H1 (cell line): ENCODE measurements around the gene MYO5B. TPM values are rescaled to one million over a fixed set of nuclear protein-coding genes. Genes with fewer than 3 reads are reported as not detected.

Experiments
- CTCF ChIA-PET: fragments of 300-600 bp; sonication (Branson Sonifier 250); formaldehyde crosslinking; loops from one replicate; lab custom pipeline; 2021; ENCODE audit not compliant: partially characterized antibody; lab: Charles Lee
- POLR2A ChIA-PET: fragments of 300-600 bp; sonication (Branson Sonifier 250); formaldehyde crosslinking; loops from one replicate; lab custom pipeline; 2021; ENCODE audit warnings: inconsistent platforms; ENCODE audit not compliant: partially characterized antibody; lab: Charles Lee
- DNase-seq, 2 experiments: peaks; one replicate each; pipeline versions ENCODE4 v3.0.0 to v3.0.0-alpha.2; 2010 to 2022; ENCODE audit warnings: low spot score in 2 of 2, low read depth in 1 of 2, mixed read lengths in 1 of 2
- FAIRE-seq: peaks from 2 replicates; lab custom pipeline; 2011; peaks lifted over from hg19 to GRCh38; lab: Jason Lieb, UNC
- H2AFZ ChIP-seq: 2 replicates; pipeline ENCODE4 v1.8.1; 2012; ENCODE audit warnings: low read length, inconsistent platforms
- H2AK5ac ChIP-seq: 2 replicates; pipeline ENCODE4 v1.6.1; 2013; ENCODE audit warnings: low read depth, low read length
- H2BK120ac ChIP-seq: replicated peaks from 2 replicates; pipeline ENCODE3; 2013; ENCODE audit warnings: low read depth, low read length, inconsistent platforms
- H2BK12ac ChIP-seq: 2 replicates; pipeline ENCODE4 v1.6.1; 2013; ENCODE audit warnings: low read depth, low read length
- H2BK15ac ChIP-seq: 2 replicates; pipeline ENCODE4 v1.6.1; 2013; ENCODE audit warnings: low read length
- H2BK20ac ChIP-seq: 2 replicates; pipeline ENCODE4 v1.6.1; 2013; ENCODE audit warnings: low read length
- H2BK5ac ChIP-seq: 2 replicates; pipeline ENCODE4 v1.6.1; 2013; ENCODE audit warnings: low read depth, low read length
- H3K14ac ChIP-seq: 2 replicates; pipeline ENCODE4 v1.6.1; 2013; ENCODE audit warnings: inconsistent platforms; ENCODE audit not compliant: insufficient read length
- H3K18ac ChIP-seq: 2 replicates; pipeline ENCODE4 v1.6.1; 2013; ENCODE audit warnings: low read length; ENCODE audit errors: extremely low read depth
- H3K23ac ChIP-seq: 2 replicates; pipeline ENCODE4 v1.6.1; 2013; ENCODE audit warnings: inconsistent platforms; ENCODE audit not compliant: insufficient read length
- H3K23me2 ChIP-seq: 2 replicates; pipeline ENCODE4 v1.6.1; 2013; ENCODE audit warnings: low read depth, low read length
- H3K27ac ChIP-seq: 2 replicates; pipeline ENCODE4 v1.6.1; 2011; ENCODE audit warnings: low read depth, low read length, inconsistent platforms
- H3K27me3 ChIP-seq, 4 experiments: replicated peaks in 1 of 4; 1 replicate in 1 of 4; 2 replicates in 3 of 4; pipeline versions ENCODE4 v1.6.1 to v1.8.1; 2011 to 2013; ENCODE audit warnings: low read length in 3 of 4, mild to moderate bottlenecking in 3 of 4, inconsistent platforms in 2 of 4, mixed read lengths in 2 of 4, moderate library complexity in 1 of 4; ENCODE audit not compliant: control insufficient read depth in 3 of 4, insufficient read depth in 3 of 4; ENCODE audit errors: extremely low read depth in 1 of 4
- H3K36me3 ChIP-seq, 4 experiments: 2 replicates each; pipeline versions ENCODE4 v1.6.1 to v1.8.1; 2011 to 2013; ENCODE audit warnings: mild to moderate bottlenecking in 4 of 4, low read length in 3 of 4, moderate library complexity in 2 of 4, control low read depth in 1 of 4, inconsistent platforms in 1 of 4; ENCODE audit not compliant: insufficient read depth in 4 of 4, control insufficient read depth in 2 of 4
- H3K4ac ChIP-seq: replicated peaks from 2 replicates; pipeline ENCODE3; 2013; ENCODE audit warnings: low read length, low read depth, mixed read lengths, inconsistent platforms; ENCODE audit not compliant: insufficient read length
- H3K4me1 ChIP-seq, 4 experiments: replicated peaks in 1 of 4; 1 replicate in 1 of 4; 2 replicates in 3 of 4; pipeline versions ENCODE4 v1.6.1 to v1.8.1; 2011 to 2013; ENCODE audit warnings: low read length in 3 of 4, inconsistent platforms in 2 of 4, mixed read lengths in 1 of 4; ENCODE audit not compliant: insufficient read depth in 4 of 4, control insufficient read depth in 3 of 4
- H3K4me2 ChIP-seq, 2 experiments: 2 replicates each; pipeline versions ENCODE4 v1.6.1 to v1.8.1; 2011 to 2013; ENCODE audit warnings: low read depth in 2 of 2, low read length in 2 of 2, control low read depth in 1 of 2, inconsistent platforms in 1 of 2, mild to moderate bottlenecking in 1 of 2; ENCODE audit not compliant: insufficient read depth in 1 of 2
- H3K4me3 ChIP-seq, 4 experiments: fragments of 200-600, 300-600 bp in 1 of 4; sonication (generic), shearing (Covaris generic), sonication (Bioruptor Twin) in 1 of 4; 2 replicates each; pipeline versions ENCODE4 v1.5.1 to v1.8.1; 2011 to 2016; ENCODE audit warnings: low read length in 4 of 4, low read depth in 3 of 4, control low read depth in 2 of 4, inconsistent platforms in 2 of 4, mild to moderate bottlenecking in 2 of 4, mixed read lengths in 1 of 4, moderate library complexity in 1 of 4; ENCODE audit not compliant: insufficient read depth in 2 of 4; ENCODE audit errors: extremely low read depth in 1 of 4
- H3K56ac ChIP-seq: replicated peaks from 2 replicates; pipeline ENCODE3; 2013; ENCODE audit warnings: low read depth, mild to moderate bottlenecking, mixed read lengths, low read length, inconsistent platforms; ENCODE audit not compliant: insufficient read length
- H3K79me1 ChIP-seq: 2 replicates; pipeline ENCODE4 v1.6.1; 2013; ENCODE audit warnings: low read depth, low read length, control low read depth
- H3K79me2 ChIP-seq, 2 experiments: 2 replicates each; pipeline versions ENCODE4 v1.6.1 to v1.8.1; 2012 to 2013; ENCODE audit warnings: low read length in 2 of 2, mild to moderate bottlenecking in 2 of 2, inconsistent platforms in 1 of 2; ENCODE audit not compliant: insufficient read depth in 2 of 2, control insufficient read depth in 1 of 2
- H3K9ac ChIP-seq, 4 experiments: replicated peaks in 1 of 4; 1 replicate in 1 of 4; 2 replicates in 3 of 4; pipeline versions ENCODE4 v1.6.1 to v1.8.1; 2011 to 2013; ENCODE audit warnings: low read depth in 3 of 4, low read length in 3 of 4, control low read depth in 2 of 4, mild to moderate bottlenecking in 2 of 4, moderate library complexity in 2 of 4, inconsistent platforms in 1 of 4; ENCODE audit errors: extremely low read depth in 1 of 4
- H3K9me3 ChIP-seq, 2 experiments: 2 replicates each; pipeline versions ENCODE4 v1.6.1 to v1.8.1; 2012 to 2013; ENCODE audit warnings: mild to moderate bottlenecking in 2 of 2, moderate library complexity in 2 of 2, control low read depth in 1 of 2, inconsistent platforms in 1 of 2, low read depth in 1 of 2, low read length in 1 of 2, mixed read lengths in 1 of 2; ENCODE audit not compliant: insufficient read depth in 2 of 2
- H4K20me1 ChIP-seq, 2 experiments: replicated peaks in 1 of 2; 2 replicates each; pipeline versions ENCODE3 to v1.8.1; 2011 to 2013; ENCODE audit warnings: inconsistent platforms in 2 of 2, low read length in 2 of 2, mild to moderate bottlenecking in 1 of 2; ENCODE audit not compliant: insufficient read depth in 2 of 2, control insufficient read depth in 1 of 2
- H4K5ac ChIP-seq: 2 replicates; pipeline ENCODE4 v1.6.1; 2013; ENCODE audit warnings: low read length, low read depth, mixed read lengths, inconsistent platforms; ENCODE audit not compliant: insufficient read length
- H4K8ac ChIP-seq: 2 replicates; pipeline ENCODE4 v1.8.0; 2013; ENCODE audit warnings: mild to moderate bottlenecking, moderate library complexity, low read length, inconsistent platforms; ENCODE audit not compliant: insufficient read depth; ENCODE audit errors: extremely low read depth
- H4K91ac ChIP-seq: replicated peaks from 2 replicates; pipeline ENCODE3; 2013; ENCODE audit warnings: low read length, mixed read lengths, inconsistent platforms; ENCODE audit not compliant: insufficient read length
- CEBPB ChIP-seq: IDR thresholded peaks from 2 replicates; pipeline ENCODE4 v1.6.1; 2012; ENCODE audit warnings: low read depth, low read length
- CHD1 ChIP-seq: IDR thresholded peaks from 2 replicates; pipeline ENCODE4 v1.6.1; 2012; ENCODE audit warnings: low read depth, low read length, improper control_type of control experiment
- EP300 ChIP-seq, 2 experiments: IDR thresholded peaks; 1 replicate in 1 of 2; 2 replicates in 1 of 2; pipeline ENCODE4 v1.6.1; 2011 to 2012; ENCODE audit warnings: low read depth in 2 of 2, low read length in 2 of 2, mild to moderate bottlenecking in 2 of 2, borderline replicate concordance in 1 of 2, inconsistent platforms in 1 of 2, moderate library complexity in 1 of 2
- JUND ChIP-seq: IDR thresholded peaks from 2 replicates; pipeline ENCODE4 v1.6.1; 2011; ENCODE audit warnings: mild to moderate bottlenecking, improper control_type of control experiment, low read length
- NANOG ChIP-seq: IDR thresholded peaks from 2 replicates; pipeline ENCODE4 v1.6.1; 2011; ENCODE audit warnings: low read length, low read depth, mild to moderate bottlenecking, inconsistent platforms; ENCODE audit not compliant: insufficient read depth, poor library complexity, severe bottlenecking
- PHF8 ChIP-seq: fragments of 200-600 bp; sonication (generic); conservative IDR thresholded peaks from 2 replicates; pipeline ENCODE4 v1.7.1; 2012; ENCODE audit warnings: low read depth, mild to moderate bottlenecking, inconsistent platforms, low read length, moderate library complexity
- POLR2A ChIP-seq, 2 experiments: IDR thresholded peaks; 1 replicate in 1 of 2; 2 replicates in 1 of 2; pipeline ENCODE4 v1.6.1; 2011; ENCODE audit warnings: low read depth in 2 of 2, low read length in 2 of 2, mild to moderate bottlenecking in 2 of 2; ENCODE audit errors: control extremely low read depth in 1 of 2
- RFX5 ChIP-seq: IDR thresholded peaks from 2 replicates; pipeline ENCODE4 v1.6.1; 2011; ENCODE audit warnings: low read depth, low read length, improper control_type of control experiment, borderline replicate concordance
- SIX5 ChIP-seq: IDR thresholded peaks from 2 replicates; pipeline ENCODE4 v1.6.1; 2011; ENCODE audit warnings: mild to moderate bottlenecking, low read depth, low read length
- SP1 ChIP-seq: IDR thresholded peaks from 2 replicates; pipeline ENCODE4 v1.6.1; 2011; ENCODE audit warnings: low read depth, low read length
- TCF12 ChIP-seq: IDR thresholded peaks from 2 replicates; pipeline ENCODE4 v1.6.1; 2011; ENCODE audit warnings: low read depth, mild to moderate bottlenecking, low read length
- WGBS, 2 experiments: shearing (Covaris generic) in 1 of 2; methylation state at CpG; one replicate each; pipeline versions ENCODE4 v1.1.6 to v1.1.7; 2013 to 2015; ENCODE audit warnings: low lambda C conversion rate in 2 of 2, mixed read lengths in 2 of 2, inconsistent platforms in 1 of 2, low coverage in 1 of 2, missing lambda C conversion rate in 1 of 2; ENCODE audit not compliant: insufficient replicate concordance in 2 of 2, insufficient coverage in 1 of 2, insufficient read length in 1 of 2; ENCODE audit errors: extremely low coverage in 1 of 2, missing lambda C conversion rate in 1 of 2; 5-methylcytosine and 5-hydroxymethylcytosine counted together
- polyA plus RNA-seq, 7 experiments: library from polyadenylated mRNA; depleted of rRNA in 3 of 7; stranded (reverse) in 5 of 7; unstranded in 2 of 7; fragments of >200 nt in 5 of 7; fragments of 200-250 nt in 2 of 7; gene quantifications; 1 replicate in 5 of 7; 2 replicates in 1 of 7; 4 replicates in 1 of 7; pipeline versions ENCODE4 v1.2.1 to v1.2.3, GENCODE V29; 2011 to 2013; ENCODE audit warnings: missing spikeins in 2 of 7, mixed read lengths in 2 of 7
- total RNA-seq: library from RNA; stranded (reverse); fragmentation: NEBNext Ultra II Directional; extraction: Animal tissue kit (Norgen Biotek cat#: 25700); gene quantifications from 2 replicates; pipeline ENCODE4 v1.2.1, GENCODE V29; 2021
- TF ChIP-seq, protein P1 (sequence below): IDR thresholded peaks from 2 replicates; pipeline ENCODE4 v1.6.1; 2011; ENCODE audit warnings: low read length, improper control_type of control experiment

The MYO5B gene
- total and polyA plus RNA-seq, 2 of the 8 experiments (the other 6 are each of a cell fraction or from before 2014, with no cell fraction given) = 6.4 to 7.7 TPM

DNA sequence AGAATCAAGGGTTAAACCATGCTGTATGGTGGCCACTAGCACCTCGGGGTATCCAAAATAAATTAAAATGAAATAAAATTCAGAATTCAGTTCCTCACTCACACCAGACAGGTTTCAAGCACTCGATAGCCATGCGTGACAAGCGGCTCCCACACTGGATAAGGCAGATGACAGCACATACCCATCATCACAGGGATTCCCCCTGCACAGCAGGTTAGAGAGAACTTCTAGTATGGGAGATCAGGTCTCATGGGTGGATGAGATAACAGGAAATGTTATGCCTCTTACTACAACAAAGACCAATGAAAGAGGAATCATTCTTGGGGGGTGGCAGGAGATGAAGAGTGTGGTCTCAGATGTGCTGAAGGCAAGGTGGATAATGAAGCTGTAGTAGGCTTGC, 259.7 kb downstream of the MYO5B start:
- Histone ChIP-seq H3K4ac (no peak overlapping the region), H3K56ac (no peak overlapping the region), H3K23ac (no peak overlapping the region), H2AFZ (no peak overlapping the region), H2AK5ac (no peak overlapping the region), H4K5ac (no peak overlapping the region), H4K91ac (no peak overlapping the region), H3K23me2 (no peaks in the 10 kb centered on the region; the same call in 1 of the 2 replicates), H3K9me3 (no peaks in the 10 kb centered on the region), H3K18ac (no peak overlapping the region), H2BK12ac (no peak overlapping the region), H3K79me2 (no peaks in the 10 kb centered on the region), H3K27ac (no peak overlapping the region), H3K4me2 (no peak overlapping the region), H4K20me1 (no peaks in the 10 kb centered on the region), H3K4me1 (no peaks in the 10 kb centered on the region), H3K79me1 (no peaks in the 10 kb centered on the region), H3K36me3 (no peaks in the 10 kb centered on the region), H4K8ac (no peak overlapping the region), H3K9ac (no peak overlapping the region), H2BK15ac (no peak overlapping the region), H3K27me3 (no peaks in the 10 kb centered on the region), H2BK5ac (no peak overlapping the region), H2BK20ac (no peak overlapping the region), H3K4me3 (no peak overlapping the region), H3K14ac (no peak overlapping the region), H2BK120ac (no peak overlapping the region)
- FAIRE-seq = no peak
- TF ChIP-seq CHD1 (no peak), TCF12 (no peak), CEBPB (no peak), SIX5 (no peak), SP1 (no peak), JUND (no peak), PHF8 (no peak), EP300 (IDR thresholded peaks at IDR 0.05; ENCODE audit: borderline replicate concordance in 1 of 2, low read depth in 2 of 2, low read length in 2 of 2) (no peak), NANOG (no peak), POLR2A (IDR thresholded peaks at IDR 0.05; ENCODE audit: control extremely low read depth in 1 of 2, low read depth in 2 of 2, low read length in 2 of 2) (no peak), RFX5 (no peak)
- TF ChIP-seq, protein P1, sequence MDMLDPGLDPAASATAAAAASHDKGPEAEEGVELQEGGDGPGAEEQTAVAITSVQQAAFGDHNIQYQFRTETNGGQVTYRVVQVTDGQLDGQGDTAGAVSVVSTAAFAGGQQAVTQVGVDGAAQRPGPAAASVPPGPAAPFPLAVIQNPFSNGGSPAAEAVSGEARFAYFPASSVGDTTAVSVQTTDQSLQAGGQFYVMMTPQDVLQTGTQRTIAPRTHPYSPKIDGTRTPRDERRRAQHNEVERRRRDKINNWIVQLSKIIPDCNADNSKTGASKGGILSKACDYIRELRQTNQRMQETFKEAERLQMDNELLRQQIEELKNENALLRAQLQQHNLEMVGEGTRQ = no peak
- ChIA-PET POLR2A (no interaction called here), CTCF (interaction anchor here (0.7 kb wide), 1 partner anchor 55 kb away, joined by 3 read pairs; no protein-coding TSS in a partner anchor)
- WGBS, 2 experiments = 79% methylated on average over 4 of the region's 4 CpGs; no CpG with 5 or more reads in 1 of the 2 experiments
- DNase-seq = no peak
